ENCODE data around the gene TCAP.
"Not testable (repeated sequence)": the region's sequence is repeated elsewhere in the genome, so short reads cannot be mapped to it uniquely, and the experiment has no call there.

The TCAP gene

GRCh38 chr17:39684369-39685192, 19.4 kb downstream of the TCAP start:
- no peak for DNase-seq

- no peak for DNase-seq
Observed at GRCh38 chr17:39687101-39687545, 22.0 kb downstream of the TCAP start.

DNA sequence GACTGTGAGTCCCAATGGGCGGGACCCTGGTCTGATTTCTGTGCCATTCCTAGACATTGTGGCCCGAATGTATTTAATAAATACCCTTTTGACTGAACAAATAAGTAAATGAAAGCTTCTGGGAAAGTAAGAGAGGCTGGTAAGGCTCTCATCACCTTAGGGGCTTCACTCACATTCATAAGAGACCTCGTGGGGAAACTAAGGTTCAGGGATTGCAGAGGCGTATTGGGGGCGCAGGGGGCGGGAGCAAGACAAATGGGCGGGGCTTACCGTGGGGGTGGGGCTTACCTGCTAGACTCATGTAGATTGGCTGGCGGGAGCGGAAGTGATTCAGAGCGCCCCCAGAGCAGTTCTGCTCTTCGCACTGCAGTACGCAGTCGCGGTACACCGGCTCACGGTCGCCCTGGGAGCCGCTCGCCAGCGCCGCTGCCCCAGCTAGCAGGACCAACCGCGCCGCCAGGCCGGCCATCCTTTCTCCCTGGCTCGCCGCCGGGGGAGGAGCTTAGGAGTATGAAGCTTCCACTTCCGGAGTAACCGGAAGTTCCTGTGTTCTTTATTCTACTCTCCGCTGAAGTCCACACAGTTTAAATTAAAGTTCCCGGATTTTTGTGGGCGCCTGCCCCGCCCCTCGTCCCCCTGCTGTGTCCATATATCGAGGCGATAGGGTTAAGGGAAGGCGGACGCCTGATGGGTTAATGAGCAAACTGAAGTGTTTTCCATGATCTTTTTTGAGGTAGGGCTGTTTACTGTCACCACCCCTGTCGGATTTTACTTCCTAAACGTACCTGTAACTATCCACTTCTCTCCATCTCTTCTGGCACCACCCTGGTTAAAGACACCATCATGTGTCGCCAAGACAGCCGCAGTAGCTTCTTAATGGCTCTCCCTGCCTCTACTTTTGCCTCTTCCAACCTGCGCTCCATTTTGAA, 22.7 kb downstream of the TCAP start, which contains the start of gene PGAP3:
Gene PGAP3 (minus strand): TSS at position 512 of the 929 bp plus-strand sequence. CDS start 43 bp downstream, at position 469.
- peak; percentile 86 to 89 for DNase-seq

DNA sequence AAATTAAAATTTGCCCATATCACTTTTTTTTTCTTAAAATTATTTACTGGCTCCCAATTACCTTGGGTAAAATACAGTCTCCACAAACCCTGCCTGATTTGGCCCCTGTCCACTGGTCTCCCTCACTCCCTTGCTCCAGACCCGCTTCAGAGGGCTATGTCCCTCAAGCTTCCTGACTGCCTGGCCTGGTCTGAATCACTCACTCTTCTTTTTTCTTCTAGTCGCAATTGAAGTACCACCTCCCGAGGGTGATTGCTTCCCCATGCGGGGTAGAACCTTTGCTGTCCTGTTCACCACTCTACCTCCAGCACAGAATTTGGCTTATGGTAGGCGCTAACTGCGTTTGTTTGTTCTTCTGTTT, 23.3 kb downstream of the TCAP start:
- no peak for DNase-seq

GRCh38 chr17:39688945-39689344, 23.8 kb downstream of the TCAP start:
- DNase-seq, result no peak

DNA sequence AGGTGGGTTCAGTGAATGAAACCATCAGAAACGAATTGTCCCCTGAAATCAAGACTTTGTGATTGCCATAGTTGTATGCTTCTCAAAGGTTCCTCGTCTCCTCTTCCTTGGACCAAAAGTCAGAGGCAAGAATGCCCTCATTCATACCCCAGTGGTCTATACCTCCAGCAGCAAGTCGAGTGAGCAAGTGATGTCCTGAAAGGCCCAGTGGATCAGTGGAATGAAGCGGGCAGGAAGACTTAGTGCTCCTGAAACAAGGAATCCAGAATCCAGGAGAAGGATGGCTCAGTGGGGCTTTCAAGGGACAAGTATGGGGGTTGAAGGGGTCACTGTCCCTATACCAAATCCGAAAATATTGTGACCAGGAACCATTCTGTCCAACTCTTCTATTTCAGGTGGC, 29.4 kb downstream of the TCAP start:
- DNase-seq, result no peak

GRCh38 chr17:39695089-39695474, 29.9 kb downstream of the TCAP start:
- DNase-seq, result no peak

- DNase-seq, result no peak
Observed at GRCh38 chr17:39696731-39697130, 31.6 kb downstream of the TCAP start.

DNA sequence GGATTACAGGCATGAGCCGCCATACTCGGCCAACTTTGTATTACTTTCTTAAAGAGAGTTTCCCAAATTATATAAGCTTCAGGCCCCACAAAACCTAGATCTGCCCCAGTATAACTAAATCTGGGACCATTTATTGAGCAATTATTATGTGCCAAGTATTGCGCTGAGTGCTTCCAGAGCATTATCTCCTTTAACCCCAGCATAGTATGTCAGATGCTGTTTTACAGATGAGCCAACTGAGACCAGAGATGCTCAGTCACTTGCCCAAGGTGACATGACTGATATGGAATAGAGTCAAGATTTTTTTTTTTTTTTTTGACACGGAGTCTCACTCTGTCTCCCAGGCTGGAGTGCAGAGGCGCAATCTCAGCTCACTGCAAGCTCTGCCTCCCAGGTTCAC, 32.8 kb downstream of the TCAP start:
- DNase-seq, result no peak

GRCh38 chr17:39699157-39699817, 34.1 kb downstream of the TCAP start:
- not testable (repeated sequence) for DNase-seq

GRCh38 chr17:39699818-39700147, 34.6 kb downstream of the TCAP start, which contains the start of gene ERBB2:
Gene ERBB2 (plus strand): TSS chr17:39700064. CDS start chr17:39700239, 175 bp downstream.
- no peak for DNase-seq

DNA sequence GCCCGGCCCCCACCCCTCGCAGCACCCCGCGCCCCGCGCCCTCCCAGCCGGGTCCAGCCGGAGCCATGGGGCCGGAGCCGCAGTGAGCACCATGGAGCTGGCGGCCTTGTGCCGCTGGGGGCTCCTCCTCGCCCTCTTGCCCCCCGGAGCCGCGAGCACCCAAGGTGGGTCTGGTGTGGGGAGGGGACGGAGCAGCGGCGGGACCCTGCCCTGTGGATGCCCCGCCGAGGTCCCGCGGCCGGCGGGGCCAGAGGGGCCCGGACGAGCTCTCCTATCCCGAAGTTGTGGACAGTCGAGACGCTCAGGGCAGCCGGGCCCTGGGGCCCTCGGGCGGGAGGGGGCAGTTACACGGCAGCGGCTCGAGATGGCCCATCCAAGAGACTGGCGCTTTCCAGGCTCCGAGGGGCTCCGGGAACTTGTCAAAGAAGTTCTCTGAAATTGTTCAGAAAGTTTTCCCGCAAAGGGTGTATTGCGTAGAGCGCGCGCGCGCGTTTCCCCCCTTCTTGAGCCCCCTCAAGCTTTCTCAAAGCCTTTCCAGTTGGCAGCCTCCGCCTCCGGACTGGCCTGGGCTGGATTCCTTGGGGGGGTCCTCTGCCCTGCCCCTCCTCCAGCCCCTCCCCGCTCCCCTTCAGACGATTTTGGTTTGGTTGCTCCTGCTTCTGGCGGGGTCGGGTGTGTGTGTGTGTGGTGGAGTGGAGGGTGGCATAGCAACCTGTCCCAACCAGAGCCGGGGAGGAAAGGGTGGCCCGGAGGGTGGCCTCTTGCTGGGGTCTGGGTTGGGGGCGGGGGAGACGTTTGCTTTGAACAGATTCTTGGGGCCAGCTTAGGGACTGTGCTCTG, 35.2 kb downstream of the TCAP start:
- no peak for DNase-seq

DNA sequence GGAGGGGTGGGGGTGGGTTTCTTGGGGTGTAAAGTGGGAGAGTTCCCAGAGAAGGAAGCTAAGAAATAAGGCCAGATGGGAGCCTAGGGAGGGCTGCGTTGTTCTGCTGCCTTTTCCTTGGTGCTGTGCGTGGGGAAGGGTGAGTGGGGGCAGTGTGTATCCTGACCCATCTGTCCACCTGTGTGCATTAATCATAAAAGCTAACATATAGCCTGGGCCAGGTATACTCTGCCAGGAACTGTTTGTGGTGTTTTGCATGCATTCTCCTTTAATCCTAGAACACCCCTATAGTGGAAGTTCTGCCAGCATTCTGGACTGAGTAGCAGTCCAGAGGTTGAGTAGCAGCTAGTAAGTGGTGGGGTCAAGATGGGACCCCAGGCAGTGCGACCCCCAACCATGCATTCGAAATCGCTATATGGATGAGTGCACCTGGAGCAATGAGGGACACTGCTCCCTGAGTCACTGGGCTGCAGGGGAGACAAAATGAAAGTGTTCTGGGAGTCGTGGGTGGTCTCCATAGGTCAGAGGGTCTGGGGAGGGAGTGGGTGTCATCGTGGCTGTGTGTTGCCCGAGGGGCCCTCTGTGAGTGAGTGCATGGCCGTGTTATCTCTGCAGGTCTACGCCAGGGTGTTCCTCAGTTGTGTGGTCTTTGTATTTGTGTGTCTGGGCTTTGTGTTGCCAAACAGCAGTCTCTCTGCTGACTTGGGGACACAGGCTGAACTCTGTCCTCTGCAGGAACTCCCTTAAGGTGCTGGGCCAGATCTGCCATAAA, 36.0 kb downstream of the TCAP start:
- no peak for DNase-seq

- DNase-seq, result no peak
Observed at GRCh38 chr17:39701784-39702422, 36.8 kb downstream of the TCAP start.

GRCh38 chr17:39702901-39703893, 38.0 kb downstream of the TCAP start:
- no peak for DNase-seq

DNA sequence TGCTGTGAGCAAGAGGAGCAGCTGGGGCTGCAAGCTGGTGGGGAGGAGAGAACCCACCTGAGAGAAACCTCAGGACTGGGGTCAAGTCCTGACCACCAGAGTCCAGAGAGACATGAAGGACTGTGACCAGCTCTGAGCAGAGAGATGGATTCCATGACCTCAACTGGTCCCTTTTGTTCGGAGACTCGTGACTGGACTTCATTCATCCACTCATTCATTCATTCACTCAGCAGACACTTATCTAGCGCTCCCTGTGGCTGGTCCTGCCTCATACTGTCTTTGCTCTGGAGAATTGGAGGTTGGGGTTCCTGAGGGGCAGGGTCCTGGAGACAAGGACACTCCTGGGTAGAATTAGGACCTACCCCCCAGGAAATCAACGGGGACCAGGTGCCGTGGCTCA, 38.8 kb downstream of the TCAP start:
- no peak for DNase-seq

DNA sequence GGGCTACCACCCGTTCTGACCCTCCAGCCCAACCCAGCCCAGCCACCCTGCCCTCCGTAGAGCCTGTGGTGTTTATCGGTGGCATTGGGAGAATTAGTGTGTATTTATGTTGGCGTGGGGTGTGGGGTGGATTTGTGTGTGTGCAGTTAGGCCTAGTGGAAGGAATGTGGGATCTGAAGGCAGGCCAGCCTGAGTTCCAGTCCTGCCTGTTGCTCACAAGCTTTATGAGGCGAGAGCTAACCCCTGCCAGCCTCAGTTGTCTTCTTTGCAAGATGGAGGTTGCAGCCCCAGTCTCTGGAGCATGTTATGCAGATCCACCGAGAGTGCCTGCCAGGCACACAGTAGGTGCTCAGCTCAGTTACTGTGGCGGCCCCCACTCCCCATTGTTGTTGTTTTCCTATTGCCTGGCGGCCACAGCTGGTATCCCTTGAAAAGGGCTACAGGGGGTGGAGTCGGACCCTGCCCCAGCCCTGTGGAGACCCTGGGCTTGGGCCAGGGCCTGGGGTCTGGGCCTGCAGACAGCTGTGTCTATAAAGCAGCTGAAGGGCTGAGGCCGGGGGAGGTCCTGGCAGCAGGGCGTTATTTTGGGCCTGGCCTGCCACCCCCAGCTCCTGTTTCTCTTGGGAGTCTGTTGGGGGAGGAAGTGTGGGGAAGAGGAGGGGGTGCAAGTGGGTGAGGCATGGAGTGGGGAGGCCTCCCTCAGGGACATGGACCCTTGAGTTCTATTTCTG, 39.8 kb downstream of the TCAP start:
- no peak for DNase-seq

GRCh38 chr17:39705786-39706348, 40.7 kb downstream of the TCAP start:
- DNase-seq, result no peak

GRCh38 chr17:39706383-39706782, 41.2 kb downstream of the TCAP start:
- DNase-seq, result no peak
